COR-L47 (cell line): Measurements from ENCODE around the gene EDN2.
A peak's percentile ranks its signal among the peaks of the same experiment; 100 is the strongest.

ENCODE experiments used
- DNase-seq: peaks from one replicate; lab custom pipeline; 2025; lab: John Stamatoyannopoulos, UW

EDN2 gene

DNA sequence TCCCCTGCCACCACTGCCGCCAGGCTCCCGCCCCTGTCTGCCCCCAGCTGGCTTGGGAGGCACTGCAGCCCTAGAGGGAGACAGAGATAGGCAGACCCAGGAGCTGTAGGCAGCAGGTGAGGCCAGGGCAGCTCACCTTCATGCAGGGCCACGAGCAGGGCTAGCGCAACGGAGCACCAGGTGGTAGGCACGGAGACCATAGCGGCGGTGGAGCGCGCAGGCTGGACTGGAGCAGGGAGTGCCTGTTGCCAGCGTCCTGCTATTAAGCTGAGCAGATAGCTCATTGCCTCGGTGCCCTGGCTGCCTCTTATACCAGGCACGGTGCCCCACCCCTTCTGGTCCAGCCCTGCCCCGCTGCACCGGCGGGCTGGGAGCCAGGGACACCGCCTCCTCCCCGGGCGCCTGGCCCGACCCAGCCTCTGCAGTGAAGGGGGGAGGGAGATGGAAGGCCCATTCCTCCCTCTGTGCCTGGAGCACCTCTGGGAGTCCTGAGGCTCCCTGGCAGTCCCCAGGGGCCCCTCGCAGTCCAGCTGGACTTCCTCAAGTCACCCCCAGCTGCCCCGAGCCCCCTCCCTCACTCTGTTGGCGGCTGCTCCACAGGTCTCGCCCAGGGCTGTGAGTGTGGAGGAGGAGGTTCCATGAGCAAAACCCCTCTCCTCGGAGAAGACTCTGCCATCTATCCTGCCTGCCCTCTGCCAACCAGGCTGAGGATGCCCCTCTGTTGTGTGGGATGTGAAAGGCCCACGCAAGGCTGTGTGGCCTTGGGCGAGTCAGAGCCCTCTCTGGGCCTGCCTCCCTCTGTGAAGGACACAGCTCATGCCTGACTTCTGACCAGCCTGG, at the start of gene EDN2:
Gene EDN2, minus strand, starts transcription at position 282 of the 840 bp plus-strand sequence. Its CDS starts 82 bp downstream, at position 200.
- DNase-seq = peak; percentile 85

- DNase-seq = no peak
These were observed 49.2 kb upstream of the EDN2 start for GRCh38 chr1:41533731-41534080.

DNA sequence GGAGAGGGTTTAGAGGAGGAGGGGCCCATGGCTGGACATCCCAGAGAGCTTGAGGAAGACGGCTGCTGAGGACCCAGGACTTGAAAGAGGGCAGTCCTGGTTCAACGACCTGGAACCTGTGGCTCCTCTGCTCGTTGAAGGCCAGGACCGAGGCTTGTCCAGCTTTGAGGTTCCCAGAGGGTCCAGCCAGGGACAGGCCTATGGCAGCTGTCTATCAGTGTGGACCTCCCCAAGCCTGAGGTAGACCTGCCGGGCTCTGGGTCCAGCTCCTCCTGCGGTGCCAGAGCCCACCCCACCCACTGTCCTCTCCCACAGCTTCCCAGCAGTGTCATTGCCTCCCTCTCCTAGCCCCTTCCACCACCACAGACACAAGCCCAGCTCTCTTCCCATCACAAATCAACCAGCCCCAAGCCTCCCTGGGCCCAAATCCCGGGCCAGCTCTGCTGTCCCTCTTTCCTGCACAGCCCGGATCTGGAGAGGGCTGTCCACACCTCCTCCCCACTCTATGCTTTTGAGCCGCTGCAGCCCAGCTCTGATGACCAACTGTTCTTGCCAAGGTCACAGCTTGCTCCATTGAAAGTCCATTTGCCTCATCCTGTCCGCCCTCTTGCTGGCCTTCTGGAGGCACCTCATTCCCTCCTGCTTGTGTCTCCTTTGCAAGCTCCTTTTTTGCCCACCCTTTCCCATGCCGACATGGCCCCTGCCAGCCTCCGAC, 48.7 kb upstream of the EDN2 start:
- no peak for DNase-seq

DNA sequence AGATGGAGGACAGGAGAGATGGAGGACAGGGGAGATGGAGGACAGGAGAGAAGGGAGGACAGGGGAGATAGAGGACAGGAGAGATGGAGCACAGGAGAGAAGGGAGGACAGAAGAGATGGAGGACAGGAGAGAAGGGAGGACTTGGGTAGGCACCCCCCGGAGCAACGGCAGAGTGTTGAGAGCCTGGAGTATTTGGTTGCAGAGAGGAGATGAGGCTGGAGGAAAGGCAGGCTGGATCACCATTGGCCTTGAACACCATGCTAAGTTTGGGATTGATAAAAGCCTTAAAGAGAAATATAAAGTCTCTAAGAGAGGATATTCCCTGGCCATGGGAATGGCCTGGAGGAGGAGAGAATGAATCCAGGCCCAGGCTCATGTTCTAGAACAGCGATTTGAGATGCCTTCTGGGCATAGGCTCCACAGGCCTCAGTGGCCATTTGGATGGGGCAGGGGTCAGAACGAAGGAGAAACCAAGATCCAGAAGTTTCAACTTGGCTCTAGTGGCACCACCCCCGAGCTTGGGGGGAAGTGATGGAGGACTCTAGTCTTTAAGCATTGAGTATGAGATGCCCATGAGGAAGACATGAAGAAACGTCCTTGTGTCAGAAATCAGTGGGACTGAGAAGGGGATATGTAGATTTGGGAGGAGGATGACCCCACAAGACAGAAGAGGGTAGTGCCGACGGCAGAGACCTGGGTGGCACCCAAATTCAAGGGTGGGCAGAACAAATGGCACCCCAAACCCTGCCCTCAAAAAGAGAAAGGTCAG, 47.9 kb upstream of the EDN2 start:
- no peak for DNase-seq

DNA sequence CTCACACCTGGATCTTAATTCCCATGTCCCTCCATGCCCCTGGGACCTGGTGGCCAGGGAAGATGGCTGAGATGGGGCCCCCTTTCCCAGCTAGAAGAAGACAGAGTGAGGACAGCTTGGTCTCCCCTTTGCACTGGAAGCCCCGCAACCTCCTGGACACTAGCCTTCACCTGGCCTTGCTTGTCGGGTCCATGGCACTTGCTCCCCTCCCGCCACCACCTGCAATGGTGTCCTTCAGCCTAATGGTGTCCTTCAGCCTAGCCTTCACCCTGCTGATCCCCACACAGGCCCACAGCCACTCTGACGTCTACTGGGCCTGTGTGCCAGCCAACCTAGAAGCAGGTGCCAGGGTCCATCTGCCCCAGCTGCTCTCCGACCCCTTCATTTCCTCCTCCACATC, 45.9 kb upstream of the EDN2 start:
- no peak for DNase-seq

DNA sequence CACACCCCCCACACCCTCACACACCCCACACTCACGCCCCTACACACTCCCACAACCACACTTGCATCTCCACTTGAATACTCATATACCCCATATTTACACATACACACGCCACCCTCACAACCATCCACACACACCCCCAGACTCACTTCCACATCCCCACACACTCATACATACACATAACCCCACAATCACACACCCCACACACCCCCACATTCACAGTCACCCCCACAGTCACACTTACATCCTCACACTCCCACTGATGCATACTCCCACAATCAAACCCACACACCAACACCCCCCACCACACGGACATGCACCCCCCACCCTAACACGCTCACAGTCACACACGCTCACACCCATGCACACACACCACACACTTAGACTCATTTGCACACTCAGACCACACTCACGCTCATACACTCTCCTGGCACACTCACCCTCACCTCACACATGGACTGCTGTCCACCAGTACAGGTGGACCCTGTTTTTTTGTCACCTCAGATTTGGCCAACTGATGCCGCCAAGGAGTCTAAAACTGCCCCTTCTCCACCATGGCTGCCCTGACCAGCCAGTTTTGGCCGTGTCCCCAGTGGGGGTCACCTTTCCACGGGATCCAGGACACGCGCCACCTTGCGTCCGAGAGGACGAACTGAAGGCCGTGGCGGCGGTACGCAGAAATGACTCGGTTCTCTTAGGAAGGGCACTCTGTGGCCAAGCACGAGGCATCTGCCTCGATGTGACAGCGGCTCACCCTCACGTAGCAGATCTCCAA, 45.3 kb upstream of the EDN2 start:
- DNase-seq = no peak

GRCh38 chr1:41528726-41529605, 44.5 kb upstream of the EDN2 start:
- DNase-seq = no peak

DNA sequence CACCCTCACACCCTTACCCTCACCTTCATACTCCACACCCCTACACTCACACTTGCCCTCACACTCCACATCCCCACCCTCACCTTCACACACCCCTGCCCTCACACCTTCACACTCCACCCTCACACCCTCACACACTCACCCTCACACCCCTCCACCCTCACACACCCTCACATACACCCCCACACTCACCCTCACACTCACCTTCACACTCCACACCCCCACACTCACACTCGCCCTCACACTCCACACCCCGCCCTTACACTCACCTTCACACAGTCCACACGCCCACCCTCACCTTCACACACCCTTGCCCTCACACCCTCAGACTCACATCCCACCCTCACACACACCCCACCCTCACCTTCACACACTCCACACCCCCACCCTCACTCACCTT, 43.6 kb upstream of the EDN2 start:
- DNase-seq = no peak

GRCh38 chr1:41526956-41527561, 42.6 kb upstream of the EDN2 start:
- DNase-seq = no peak

- DNase-seq = no peak
These were observed 41.6 kb upstream of the EDN2 start for GRCh38 chr1:41525891-41526587.

DNA sequence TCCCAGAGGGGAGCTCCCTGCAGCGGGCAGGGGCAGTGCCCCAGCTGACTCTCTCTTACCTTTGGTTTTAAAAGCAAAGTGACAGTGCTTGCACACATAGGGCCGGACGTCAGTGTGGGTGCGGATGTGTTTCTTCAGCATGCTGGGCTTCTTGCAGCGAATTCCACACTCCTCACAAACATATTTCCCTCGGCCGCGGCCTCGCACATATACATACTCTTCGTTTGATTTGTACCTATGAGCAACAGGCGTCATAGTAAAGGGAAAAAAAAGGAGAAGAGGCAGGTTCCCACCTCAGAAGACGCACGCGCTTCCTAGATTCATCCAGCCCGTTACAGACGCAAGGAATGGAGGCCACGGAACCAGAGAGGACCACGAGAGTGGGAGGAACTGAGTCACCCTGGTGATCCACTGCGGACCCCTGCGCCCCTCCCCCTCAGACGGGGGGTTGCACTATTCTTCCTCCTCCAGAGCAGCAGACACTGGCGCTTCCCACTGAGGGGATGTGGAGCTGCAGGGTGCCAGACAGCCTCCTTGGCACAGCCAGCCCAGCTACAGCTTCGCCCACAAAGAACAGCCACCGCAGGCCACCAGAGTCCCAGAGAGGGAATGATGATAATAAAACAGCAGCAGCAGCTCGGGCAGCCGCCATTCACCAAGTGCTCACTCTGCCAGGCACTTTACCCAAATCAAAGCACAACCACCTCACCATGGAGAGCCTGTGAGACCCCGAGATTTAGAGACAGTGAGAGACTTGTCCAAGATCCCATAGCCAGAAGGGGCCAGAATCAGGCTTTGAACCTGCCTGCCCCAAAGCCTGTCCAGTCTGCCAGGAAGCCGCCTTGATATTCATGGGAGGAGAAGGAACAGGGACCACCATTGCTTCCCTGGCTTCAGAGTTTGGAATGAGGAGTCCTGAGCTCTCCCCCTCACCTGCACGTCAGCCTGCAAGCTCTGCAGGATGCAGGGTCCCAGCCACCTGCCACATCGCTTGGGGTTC, 40.5 kb upstream of the EDN2 start:
- no peak for DNase-seq

GRCh38 chr1:41523949-41524675, 39.6 kb upstream of the EDN2 start:
- no peak for DNase-seq

DNA sequence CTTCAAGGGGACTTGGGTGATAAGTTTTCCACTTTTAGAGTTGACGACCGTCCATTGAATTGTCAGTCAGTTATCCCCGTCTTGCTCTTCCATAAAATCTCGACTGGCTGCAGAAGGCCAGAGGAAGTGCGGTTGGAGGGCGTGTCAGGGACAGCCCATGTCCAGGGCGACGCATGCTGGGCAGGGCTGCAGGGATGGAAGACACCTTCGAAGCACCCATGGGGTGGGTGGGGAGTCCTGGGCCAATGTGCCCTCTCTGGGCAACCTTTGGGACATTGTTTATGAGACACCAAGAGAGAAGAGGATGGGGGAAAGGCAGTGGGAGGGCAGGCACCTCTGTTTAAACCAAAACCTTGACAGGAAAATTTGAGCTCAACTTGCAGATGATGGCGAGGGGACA, 38.6 kb upstream of the EDN2 start:
- DNase-seq = no peak

DNA sequence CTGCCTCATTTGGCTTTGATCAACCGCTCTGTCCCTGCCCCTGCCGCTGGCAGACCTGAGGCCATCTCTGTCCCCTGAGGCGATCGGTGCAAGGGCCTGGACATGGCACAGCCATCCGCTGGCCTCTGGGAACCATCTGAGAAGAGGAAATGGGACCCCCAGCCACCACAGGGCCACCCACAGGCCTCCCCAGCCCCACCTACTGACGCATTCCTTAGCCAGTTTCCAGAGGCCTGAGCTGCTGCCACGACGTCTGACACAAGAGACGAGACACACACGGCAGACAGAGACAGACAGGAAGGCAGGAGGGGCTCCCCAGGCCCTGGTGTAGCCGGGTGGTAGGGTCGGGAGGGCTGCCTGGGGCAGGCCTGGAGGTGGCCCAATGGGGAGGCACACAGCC, 37.3 kb upstream of the EDN2 start:
- DNase-seq = no peak

DNA sequence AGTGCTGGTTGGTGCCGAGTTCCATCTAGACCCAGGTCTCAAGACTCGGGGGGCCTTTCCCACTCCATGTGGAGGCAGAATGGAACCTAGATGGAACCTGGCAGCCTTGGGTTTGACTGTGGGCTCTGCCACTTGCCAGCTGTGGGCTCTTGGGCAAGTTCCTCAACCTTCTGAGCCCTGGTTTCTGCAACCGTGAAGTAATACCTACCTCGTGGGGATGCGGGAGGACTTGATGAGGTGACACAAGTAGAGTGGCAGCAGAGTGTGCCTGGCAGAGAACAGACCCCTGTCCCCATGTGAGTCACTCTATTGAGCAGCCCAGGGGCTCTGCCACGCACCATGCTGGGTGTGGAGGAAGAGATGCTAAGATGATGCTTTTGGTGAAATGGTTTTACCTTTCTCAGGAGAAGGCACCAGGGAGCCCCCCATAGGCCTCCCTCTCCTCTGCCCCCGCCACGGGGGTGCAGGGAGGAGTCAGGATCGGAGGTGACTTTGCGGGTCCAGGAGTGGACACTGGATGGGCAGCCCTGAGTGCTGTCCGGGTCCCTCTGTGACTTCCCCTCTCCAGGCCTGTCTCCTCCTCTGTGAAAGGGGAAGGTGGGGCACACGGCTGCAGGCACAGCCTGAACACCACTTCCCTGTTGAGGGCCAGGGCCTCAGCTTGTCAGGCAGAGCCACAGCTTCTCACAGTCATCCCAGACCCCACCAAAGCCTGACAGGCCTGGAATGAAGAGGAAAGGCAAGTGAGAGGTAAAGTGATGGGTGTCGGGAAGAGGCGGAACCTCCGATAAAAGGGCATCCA, 36.7 kb upstream of the EDN2 start:
- DNase-seq = no peak

GRCh38 chr1:41519667-41520066, 35.2 kb upstream of the EDN2 start:
- no peak for DNase-seq

DNA sequence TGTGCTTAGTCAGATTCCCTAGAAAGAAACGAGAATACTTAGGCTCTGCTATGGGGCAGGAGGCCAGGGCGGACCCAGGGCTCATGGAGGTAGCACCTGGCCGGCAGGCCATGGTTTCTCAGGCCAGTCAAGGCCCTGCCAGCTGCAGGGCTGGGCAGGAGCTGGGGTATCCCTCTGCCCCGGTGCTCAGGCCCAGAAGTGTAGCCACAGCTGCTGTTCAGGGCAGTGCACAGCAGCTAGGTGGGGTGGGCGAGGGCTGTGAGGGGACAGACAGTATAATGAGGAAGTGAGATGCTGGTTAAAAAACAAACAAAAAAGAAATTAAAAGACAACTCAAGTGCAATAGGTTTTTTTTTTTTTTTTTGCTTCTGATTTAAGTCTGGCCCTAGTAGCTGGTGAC, 34.0 kb upstream of the EDN2 start:
- DNase-seq = no peak
